Vagina (tissue), 2 donors: ENCODE data around the gene C16orf87. TPM values are rescaled to one million over a fixed set of nuclear protein-coding genes. Genes with fewer than 3 reads are reported as not detected.
A peak's percentile ranks its signal among the peaks of the same experiment; 100 is the strongest.
"Not testable (repeated sequence)": the region's sequence is repeated elsewhere in the genome, so short reads cannot be mapped to it uniquely, and the experiment has no call there.

Experiments
- DNase-seq, 2 donors: peaks; one replicate each; pipeline ENCODE4 v3.0.0-alpha.2; 2017; ENCODE audit errors: extremely low spot score in 2 of 2
- H3K27ac ChIP-seq: fragments of 200-600 bp; sonication (generic); one replicate; pipeline ENCODE4 v1.5.1; 2019
- H3K27me3 ChIP-seq: fragments of 200-600 bp; sonication (generic); one replicate; pipeline ENCODE4 v1.5.1; 2019
- H3K36me3 ChIP-seq, 2 donors: fragments of 200-600 bp; sonication (generic); one replicate each; pipeline ENCODE4 v1.5.1; 2017 to 2019
- H3K4me1 ChIP-seq: fragments of 200-600 bp; sonication (generic); one replicate; pipeline ENCODE4 v1.5.1; 2019
- H3K4me3 ChIP-seq, 2 donors: fragments of 200-600 bp; sonication (generic); 1 replicate in 1 of 2; 2 replicates in 1 of 2; pipeline ENCODE4 v1.5.1; 2016 to 2019
- H3K9me3 ChIP-seq: fragments of 200-600 bp; sonication (generic); one replicate; pipeline ENCODE4 v1.5.1; 2019
- POLR2A ChIP-seq, 2 donors: fragments of 450-650 bp; IDR thresholded peaks; one replicate each; pipeline ENCODE4 v1.6.1; 2017; ENCODE audit warnings: antibody characterized with exemption in 2 of 2, mild to moderate bottlenecking in 2 of 2, moderate library complexity in 2 of 2
- POLR2AphosphoS5 ChIP-seq, 2 donors: sonication (generic); formaldehyde crosslinking; IDR thresholded peaks; one replicate each; pipeline ENCODE4 v1.9.0; 2017; ENCODE audit warnings: antibody characterized with exemption in 2 of 2, mild to moderate bottlenecking in 2 of 2, low read depth in 1 of 2; ENCODE audit not compliant: insufficient read depth in 1 of 2
- intact Hi-C: fragments of 100-400 bp; cut with DNase I; formaldehyde crosslinking; loops from one replicate; pipeline ENCODE4 v1.15.1; 2023
- total RNA-seq: library from RNA; depleted of rRNA; stranded (reverse); fragments of >200 nt; gene quantifications from one replicate; pipeline ENCODE4 v1.2.3, GENCODE V29; 2016
- TF ChIP-seq, protein P1 (sequence below), 3 experiments: fragments of 450-650 bp in 2 of 3; fragments of 200-600 bp in 1 of 3; sonication (generic) in 1 of 3; IDR thresholded peaks; one replicate each; pipeline ENCODE4 v1.5.1; 2017 to 2019; ENCODE audit warnings: antibody characterized with exemption in 3 of 3, mild to moderate bottlenecking in 2 of 3, moderate library complexity in 2 of 3

C16orf87 gene
- total RNA-seq, 1 donor from 2014 or later: 7.9 TPM

DNA sequence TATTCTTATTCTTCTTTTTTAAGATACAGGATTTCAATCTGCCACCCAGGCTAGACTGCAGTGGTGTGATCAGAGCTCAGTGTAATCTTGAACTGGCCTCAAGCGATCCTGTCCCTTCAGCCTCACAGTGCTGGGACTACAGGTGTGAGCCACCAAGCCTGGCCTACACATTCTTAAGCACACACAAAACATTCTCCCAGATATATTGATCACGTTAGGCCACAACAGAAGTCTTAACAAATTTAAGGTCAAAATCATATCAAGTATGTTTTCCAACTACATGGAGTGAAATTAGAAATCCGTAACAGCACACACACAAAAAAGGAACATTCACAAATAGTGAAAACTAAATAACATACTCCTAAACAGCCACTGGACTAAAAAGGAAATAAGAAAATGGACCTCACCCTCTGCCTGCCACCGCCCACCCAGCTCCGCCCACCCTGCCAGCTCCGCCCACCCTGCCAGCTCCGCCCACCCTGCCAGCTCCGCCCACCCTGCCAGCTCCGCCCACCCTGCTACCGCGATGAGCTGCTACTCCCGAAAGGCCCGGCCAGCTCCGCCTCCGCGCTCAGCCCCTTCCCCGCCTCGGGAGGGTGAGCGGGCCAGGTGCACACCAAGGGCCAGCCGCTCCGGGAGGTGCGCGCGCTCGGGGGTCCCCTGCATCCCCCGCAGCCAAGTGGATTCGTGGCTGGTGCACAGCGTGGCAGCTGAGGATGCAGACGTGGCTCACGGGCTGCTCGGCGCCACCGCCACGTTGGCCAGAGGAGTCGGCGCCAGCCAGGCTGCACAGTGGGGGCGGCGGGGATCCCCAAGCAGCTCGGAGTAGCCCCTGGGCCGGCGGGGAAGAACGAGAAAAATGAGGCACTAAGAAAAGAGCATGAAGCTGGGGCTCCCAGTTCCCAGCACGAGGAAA is 41.2 kb downstream of the C16orf87 start:
- Histone ChIP-seq H3K4me3 (peak overlapping the region; percentile 54 to 59), H3K36me3 (peaks cover 0 to 2% of the 10 kb centered on the region in 2 donors), H3K27ac (peak overlapping the region; percentile 1), H3K27me3 (no peaks in the 10 kb centered on the region), H3K4me1 (peaks cover 7% of the 10 kb centered on the region), H3K9me3 (no peaks in the 10 kb centered on the region)
- no peak for TF ChIP-seq POLR2A (IDR thresholded peaks at IDR 0.05)
- TF ChIP-seq, protein P1, sequence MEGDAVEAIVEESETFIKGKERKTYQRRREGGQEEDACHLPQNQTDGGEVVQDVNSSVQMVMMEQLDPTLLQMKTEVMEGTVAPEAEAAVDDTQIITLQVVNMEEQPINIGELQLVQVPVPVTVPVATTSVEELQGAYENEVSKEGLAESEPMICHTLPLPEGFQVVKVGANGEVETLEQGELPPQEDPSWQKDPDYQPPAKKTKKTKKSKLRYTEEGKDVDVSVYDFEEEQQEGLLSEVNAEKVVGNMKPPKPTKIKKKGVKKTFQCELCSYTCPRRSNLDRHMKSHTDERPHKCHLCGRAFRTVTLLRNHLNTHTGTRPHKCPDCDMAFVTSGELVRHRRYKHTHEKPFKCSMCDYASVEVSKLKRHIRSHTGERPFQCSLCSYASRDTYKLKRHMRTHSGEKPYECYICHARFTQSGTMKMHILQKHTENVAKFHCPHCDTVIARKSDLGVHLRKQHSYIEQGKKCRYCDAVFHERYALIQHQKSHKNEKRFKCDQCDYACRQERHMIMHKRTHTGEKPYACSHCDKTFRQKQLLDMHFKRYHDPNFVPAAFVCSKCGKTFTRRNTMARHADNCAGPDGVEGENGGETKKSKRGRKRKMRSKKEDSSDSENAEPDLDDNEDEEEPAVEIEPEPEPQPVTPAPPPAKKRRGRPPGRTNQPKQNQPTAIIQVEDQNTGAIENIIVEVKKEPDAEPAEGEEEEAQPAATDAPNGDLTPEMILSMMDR (IDR thresholded peaks at IDR 0.05): no peak
- TF ChIP-seq POLR2AphosphoS5 (IDR thresholded peaks at IDR 0.05; ENCODE audit: insufficient read depth in 1 of 2, low read depth in 1 of 2): no peak
- DNase-seq: no peak
- intact Hi-C loops: no loop called here

DNA sequence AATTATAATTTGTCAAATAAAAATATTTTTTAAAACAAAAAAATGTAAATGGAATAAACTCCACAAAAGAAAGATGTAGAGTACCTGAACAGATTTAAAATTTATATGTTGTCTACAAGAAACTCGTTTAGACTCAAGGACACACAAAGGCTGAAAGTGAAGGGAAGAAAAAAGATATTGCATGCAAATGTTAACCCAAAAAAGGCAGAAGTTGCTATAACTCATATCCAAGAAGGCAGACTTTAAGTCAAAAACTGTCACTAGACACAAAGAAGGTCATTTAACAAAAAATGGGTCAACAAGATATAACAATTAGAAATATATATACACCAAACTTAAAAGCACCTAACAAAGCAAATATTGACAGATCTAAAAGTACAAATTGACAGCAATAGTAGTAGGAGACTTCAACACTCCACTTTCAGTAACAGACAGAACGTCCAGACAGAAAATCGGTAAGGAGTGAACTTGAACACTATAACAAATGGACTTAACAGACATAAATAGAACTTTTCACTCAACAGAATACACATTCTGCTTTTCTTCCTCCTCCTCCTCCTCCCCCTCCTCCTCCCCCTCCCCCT is 42.0 kb downstream of the C16orf87 start:
- H3K4me3 ChIP-seq: no peak overlapping the region

DNA sequence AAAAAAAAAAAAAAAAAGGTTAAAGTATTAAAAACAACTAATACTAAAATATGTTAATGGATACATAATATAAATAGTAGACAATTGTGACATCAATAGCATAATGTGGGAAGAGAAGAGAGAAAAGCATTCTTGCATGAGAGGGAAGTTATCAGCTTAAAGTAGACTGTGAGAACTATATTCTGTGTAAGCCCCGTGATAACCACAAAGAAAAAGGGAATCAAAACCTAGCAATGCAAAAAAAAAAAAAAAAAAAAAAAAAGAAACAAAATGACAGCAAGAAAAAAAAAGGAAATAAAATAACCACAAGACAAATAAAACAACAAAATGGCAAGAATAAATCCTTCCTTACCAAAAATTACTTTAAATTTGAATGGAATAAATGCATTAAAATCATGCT is 43.1 kb downstream of the C16orf87 start:
- Histone ChIP-seq H3K4me1 (peaks cover 7% of the 10 kb centered on the region), H3K9me3 (no peaks in the 10 kb centered on the region), H3K4me3 (no peak overlapping the region), H3K36me3 (no peaks in the 10 kb centered on the region), H3K27me3 (no peaks in the 10 kb centered on the region), H3K27ac (no peak overlapping the region)
- no peak for DNase-seq
- intact Hi-C loops: no loop called here
- no peak for TF ChIP-seq POLR2AphosphoS5 (IDR thresholded peaks at IDR 0.05; ENCODE audit: insufficient read depth in 1 of 2, low read depth in 1 of 2)
- no peak for TF ChIP-seq POLR2A (IDR thresholded peaks at IDR 0.05)
- TF ChIP-seq, protein P1 (IDR thresholded peaks at IDR 0.05): no peak

More for the DNA sequence above, 42.0 kb downstream of the C16orf87 start:
- no peak for DNase-seq
- TF ChIP-seq POLR2AphosphoS5 (IDR thresholded peaks at IDR 0.05; ENCODE audit: insufficient read depth in 1 of 2, low read depth in 1 of 2) (no peak), POLR2A (IDR thresholded peaks at IDR 0.05) (no peak)
- TF ChIP-seq, protein P1 (IDR thresholded peaks at IDR 0.05): no peak
- H3K27me3 ChIP-seq: no peaks in the 10 kb centered on the region
- H3K27ac ChIP-seq: no peak overlapping the region
- no peaks in the 10 kb centered on the region for H3K36me3 ChIP-seq
- no peaks in the 10 kb centered on the region for H3K9me3 ChIP-seq
- intact Hi-C loops: no loop called here
- H3K4me1 ChIP-seq: peaks cover 7% of the 10 kb centered on the region

DNA sequence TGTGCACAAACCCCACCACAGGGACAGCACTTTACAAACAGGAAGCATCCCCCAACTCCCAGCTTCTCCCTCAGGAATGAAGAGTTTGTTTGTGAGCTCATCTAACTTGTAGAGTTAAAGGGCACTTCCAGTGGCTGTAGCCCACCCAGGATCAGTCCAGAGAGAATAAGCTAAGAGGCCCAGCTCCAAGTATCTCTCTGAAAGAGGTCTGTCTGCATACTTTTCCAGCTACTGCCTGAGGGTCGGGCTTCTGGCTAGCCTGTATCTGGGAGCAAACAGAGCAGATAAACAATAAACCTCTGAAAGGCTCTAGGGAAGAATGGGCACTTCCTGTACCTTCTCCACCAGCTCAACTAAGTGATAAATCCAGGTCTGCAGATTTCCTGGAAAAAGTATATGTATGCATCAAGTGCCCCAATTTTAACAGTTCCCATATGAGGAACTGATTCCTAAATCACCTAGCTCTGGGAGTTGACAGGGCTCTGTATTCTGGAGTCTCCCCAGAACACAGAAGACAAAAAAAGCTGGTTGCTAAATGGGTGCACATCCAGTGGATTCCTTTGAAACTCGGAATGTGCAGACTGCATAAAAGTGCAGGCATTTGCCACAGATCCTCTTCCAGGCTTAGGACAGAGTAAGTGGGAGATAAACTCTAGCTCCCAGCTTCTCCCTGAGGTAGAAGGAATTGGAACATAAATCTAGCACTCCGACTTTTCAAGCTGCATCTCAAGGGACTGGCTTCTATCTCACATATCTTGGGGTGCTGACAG is 45.7 kb downstream of the C16orf87 start:
- Histone ChIP-seq H3K9me3 (no peaks in the 10 kb centered on the region), H3K27ac (no peak overlapping the region), H3K27me3 (no peaks in the 10 kb centered on the region), H3K4me3 (no peak overlapping the region), H3K4me1 (peaks cover 7% of the 10 kb centered on the region), H3K36me3 (no peaks in the 10 kb centered on the region)
- TF ChIP-seq POLR2A (IDR thresholded peaks at IDR 0.05): no peak
- TF ChIP-seq, protein P1 (IDR thresholded peaks at IDR 0.05): no peak
- no peak for DNase-seq
- intact Hi-C loops: no loop called here

DNA sequence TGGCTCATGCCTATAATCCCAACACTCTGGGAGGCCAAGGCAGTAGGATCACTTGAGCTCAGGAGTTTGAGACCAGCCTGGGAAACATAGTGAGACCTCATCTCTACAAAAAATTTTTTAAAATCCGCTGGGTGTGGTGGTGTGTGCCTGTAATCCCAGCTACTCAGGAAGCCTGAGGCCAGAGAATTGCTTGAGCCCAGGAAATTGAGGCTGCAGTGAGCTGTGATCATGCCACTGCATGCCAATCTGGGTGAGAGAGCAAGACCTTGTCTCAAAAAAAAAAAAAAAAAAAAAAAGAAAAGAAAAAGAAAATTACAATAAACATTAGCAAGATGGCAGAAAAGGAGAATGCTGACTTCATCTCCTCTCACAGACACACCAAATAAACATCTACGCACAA is 46.4 kb downstream of the C16orf87 start:
- intact Hi-C loops, H3K27me3 ChIP-seq, H3K4me3 ChIP-seq, H3K36me3 ChIP-seq, DNase-seq, H3K27ac ChIP-seq, H3K9me3 ChIP-seq, H3K4me1 ChIP-seq: not testable (repeated sequence)
